HCT116 (cell line): ENCODE results near the gene SNCAIP. TPM values are rescaled to one million over a fixed set of nuclear protein-coding genes. Genes with fewer than 3 reads are reported as not detected.

Source experiments
- ATAC-seq: fragments of 200-7000 bp; cut with Tn5 transposase; 2 replicates; pipeline ENCODE4 v1.9.1; 2020; ENCODE audit warnings: mild to moderate bottlenecking, moderate library complexity
- BruUV-seq: library from RNA; stranded (reverse); fragments of 400-500 nt; replicated peaks from 2 replicates; lab custom pipeline; 2021; lab: Mats Ljungman, UMichigan
- CTCF ChIA-PET: fragments of 300-600 bp; sonication (Branson Sonifier 250); formaldehyde crosslinking; loops from one replicate; lab custom pipeline; 2021; ENCODE audit warnings: antibody characterized with exemption; lab: Charles Lee
- POLR2A ChIA-PET: fragments of 300-600, 350-600 bp; sonication (Branson Sonifier 250); formaldehyde crosslinking; loops from one replicate; lab custom pipeline; 2021; ENCODE audit warnings: antibody characterized with exemption; lab: Charles Lee
- RAD21 ChIA-PET, 2 experiments: fragments of 300-600 bp; sonication (Branson Sonifier 250); formaldehyde crosslinking; loops; one replicate each; lab custom pipeline; 2023; ENCODE audit warnings: low total read pairs in 2 of 2; ENCODE audit not compliant: uncharacterized antibody in 2 of 2, unreplicated experiment in 2 of 2, low non-redundant PET in 1 of 2; lab: Charles Lee
- DNase-seq: peaks from one replicate; pipeline ENCODE4 v3.0.0-alpha.2; 2010; ENCODE audit warnings: low read depth, low spot score
- H2AFZ ChIP-seq: fragments of 200-600 bp; shearing (Covaris generic), sonication (generic); 2 replicates; pipeline ENCODE4 v1.6.1; 2017; ENCODE audit warnings: low read depth, mixed run types, mixed read lengths, antibody characterized with exemption, low read length; ENCODE audit not compliant: poor library complexity, severe bottlenecking
- H3K27ac ChIP-seq: 2 replicates; pipeline ENCODE4 v1.5.1; 2012; ENCODE audit warnings: low read depth, low read length
- H3K27me3 ChIP-seq: fragments of 200-600 bp; sonication (generic); 2 replicates; pipeline ENCODE4 v1.6.1; 2016; ENCODE audit warnings: mixed run types, low read length, mixed read lengths; ENCODE audit not compliant: insufficient read depth
- H3K36me3 ChIP-seq, 2 experiments: fragments of 200-500 bp in 1 of 2; fragments of 200-600 bp in 1 of 2; sonication (Bioruptor generic) in 1 of 2; sonication (generic) in 1 of 2; 2 replicates each; pipeline versions ENCODE4 v1.5.1 to v1.6.1; 2014 to 2016; ENCODE audit warnings: low read length in 2 of 2, inconsistent platforms in 1 of 2, mixed read lengths in 1 of 2, mixed run types in 1 of 2; ENCODE audit not compliant: insufficient read depth in 2 of 2, control insufficient read depth in 1 of 2
- H3K4me1 ChIP-seq, 2 experiments: fragments of 200-600 bp in 1 of 2; sonication (generic) in 1 of 2; 2 replicates each; pipeline versions ENCODE4 v1.5.1 to v1.6.1; 2012 to 2017; ENCODE audit warnings: low read length in 2 of 2, inconsistent platforms in 1 of 2, mild to moderate bottlenecking in 1 of 2, mixed read lengths in 1 of 2, mixed run types in 1 of 2, moderate library complexity in 1 of 2; ENCODE audit not compliant: insufficient read depth in 2 of 2, control insufficient read depth in 1 of 2
- H3K4me2 ChIP-seq: fragments of 200-600 bp; sonication (generic); 2 replicates; pipeline ENCODE4 v1.6.1; 2017; ENCODE audit warnings: mixed run types, low read length, mixed read lengths
- H3K4me3 ChIP-seq, 2 experiments: fragments of 200-600 bp in 1 of 2; sonication (generic) in 1 of 2; replicated peaks in 1 of 2; 2 replicates each; pipeline ENCODE4 v1.5.1; 2011 to 2016; ENCODE audit warnings: low read length in 2 of 2, control low read depth in 1 of 2, low read depth in 1 of 2, mild to moderate bottlenecking in 1 of 2, mixed read lengths in 1 of 2, mixed run types in 1 of 2
- H3K79me2 ChIP-seq: fragments of 200-600 bp; sonication (generic); 2 replicates; pipeline ENCODE4 v1.6.1; 2017; ENCODE audit warnings: mild to moderate bottlenecking, mixed run types, low read length, moderate library complexity, mixed read lengths; ENCODE audit not compliant: insufficient read depth
- H3K9ac ChIP-seq: fragments of 200-600 bp; sonication (generic); 2 replicates; pipeline ENCODE4 v1.6.1; 2016; ENCODE audit warnings: low read length, mixed read lengths
- H3K9me2 ChIP-seq: fragments of 200-600 bp; sonication (generic), shearing (Covaris generic); 2 replicates; pipeline ENCODE4 v1.6.1; 2017; ENCODE audit warnings: mixed run types, mild to moderate bottlenecking, moderate library complexity; ENCODE audit not compliant: insufficient read depth
- H3K9me3 ChIP-seq, 2 experiments: fragments of 200-500 bp in 1 of 2; fragments of 200-600 bp in 1 of 2; sonication (Bioruptor generic) in 1 of 2; sonication (generic) in 1 of 2; 2 replicates each; pipeline ENCODE4 v1.6.1; 2014 to 2017; ENCODE audit warnings: low read length in 2 of 2, mixed read lengths in 2 of 2, inconsistent platforms in 1 of 2, low read depth in 1 of 2, mild to moderate bottlenecking in 1 of 2, mixed run types in 1 of 2, moderate library complexity in 1 of 2; ENCODE audit not compliant: control insufficient read depth in 1 of 2, insufficient read depth in 1 of 2
- H4K20me1 ChIP-seq: fragments of 200-600 bp; sonication (generic), shearing (Covaris generic); 2 replicates; pipeline ENCODE4 v1.6.1; 2017; ENCODE audit warnings: mixed run types, mild to moderate bottlenecking, moderate library complexity; ENCODE audit not compliant: insufficient read depth
- EGR1 ChIP-seq: IDR thresholded peaks from 2 replicates; pipeline ENCODE4 v1.6.1; 2012; ENCODE audit warnings: low read depth
- EZH2 ChIP-seq: fragments of 200-600 bp; sonication (generic); IDR thresholded peaks from 2 replicates; pipeline ENCODE4 v1.6.1; 2017; ENCODE audit warnings: antibody characterized with exemption, mixed run types
- POLR2AphosphoS5 ChIP-seq: IDR thresholded peaks from 2 replicates; pipeline ENCODE4 v1.6.1; 2011; ENCODE audit warnings: mild to moderate bottlenecking, low read depth, low read length, moderate library complexity
- RAD21 ChIP-seq: IDR thresholded peaks from 2 replicates; pipeline ENCODE4 v1.6.1; 2012; ENCODE audit warnings: low read depth, mild to moderate bottlenecking
- REST ChIP-seq: IDR thresholded peaks from 2 replicates; pipeline ENCODE4 v1.6.1; 2012; ENCODE audit warnings: low read depth
- SIN3A ChIP-seq: IDR thresholded peaks from 2 replicates; pipeline ENCODE4 v1.6.1; 2012; ENCODE audit warnings: low read depth
- SP1 ChIP-seq: IDR thresholded peaks from 2 replicates; pipeline ENCODE4 v1.6.1; 2012; ENCODE audit warnings: low read depth
- SRF ChIP-seq: IDR thresholded peaks from 2 replicates; pipeline ENCODE4 v1.6.1; 2012; ENCODE audit warnings: low read depth
- TCF7L2 ChIP-seq: IDR thresholded peaks from 2 replicates; pipeline ENCODE4 v1.7.0; 2011; ENCODE audit warnings: borderline replicate concordance, inconsistent platforms; ENCODE audit not compliant: insufficient read depth, insufficient read length; ENCODE audit errors: extremely low read depth
- intact Hi-C: fragments of 100-400 bp; cut with micrococcal nuclease; formaldehyde crosslinking; loops from 2 replicates; pipeline ENCODE4 v1.10.0; 2022
- total RNA-seq: library from RNA; stranded (reverse); gene quantifications from one replicate; pipeline ENCODE4 v1.2.1, GENCODE V29; 2021; ENCODE audit not compliant: unreplicated experiment

Gene SNCAIP
- total RNA-seq, 1 experiment from 2014 or later: not detected

- POLR2A ChIA-PET: no interaction called here
- H3K4me3 ChIP-seq: no peak overlapping the region
- no peak overlapping the region for H2AFZ ChIP-seq
- BruUV-seq: no TSS peak
- CTCF ChIA-PET: no interaction called here
- no peak overlapping the region for H3K27ac ChIP-seq
- no peak for TF ChIP-seq SRF
- TF ChIP-seq SIN3A: no peak
- no peak for TF ChIP-seq EZH2
- TF ChIP-seq SP1: no peak
- TF ChIP-seq EGR1: no peak
- no peak for TF ChIP-seq TCF7L2
- no peak for TF ChIP-seq RAD21
- no peak for TF ChIP-seq REST
- no peak for TF ChIP-seq POLR2AphosphoS5
- TF ChIP-seq, all 23 proteins: peak for 0
- RAD21 ChIA-PET: no interaction called here
- ATAC-seq (no peak), DNase-seq (no peak)
- Histone ChIP-seq H4K20me1 (no peaks in the 10 kb centered on the region), H3K9me3 (no peaks in the 10 kb centered on the region), H3K4me1 (no peaks in the 10 kb centered on the region), H3K36me3 (no peaks in the 10 kb centered on the region), H3K4me2 (no peak overlapping the region), H3K9ac (no peak overlapping the region), H3K79me2 (no peaks in the 10 kb centered on the region), H3K27me3 (no peaks in the 10 kb centered on the region), H3K9me2 (no peaks in the 10 kb centered on the region)
- intact Hi-C loops: no loop called here
These were observed 152.2 kb downstream of the SNCAIP start for GRCh38 chr5:122464191-122464590.
